GM21786 (cell line): Measurements from ENCODE around the gene FITM1.

Experiments used
- ATAC-seq: cut with Tn5 transposase; IDR thresholded peaks from one replicate; pipeline ENCODE4 v1.9.1; 2021; ENCODE audit not compliant: unreplicated experiment

Gene FITM1

GRCh38 chr14:24130380-24130716 is at the start of gene FITM1:
FITM1 (plus strand) TSS chr14:24130659; CDS start chr14:24131564, 905 bp downstream.
- ATAC-seq, result no peak

GRCh38 chr14:24080888-24081738 is 49.3 kb upstream of the FITM1 start:
- ATAC-seq, result peak; percentile 87

- no peak for ATAC-seq
These were observed 48.7 kb upstream of the FITM1 start for GRCh38 chr14:24081739-24082211.

GRCh38 chr14:24082411-24083080 is 47.9 kb upstream of the FITM1 start:
- no peak for ATAC-seq

GRCh38 chr14:24083462-24083861 is 47.0 kb upstream of the FITM1 start:
- no peak for ATAC-seq

- no peak for ATAC-seq
These were observed 46.0 kb upstream of the FITM1 start for GRCh38 chr14:24084440-24084839.

- ATAC-seq, result no peak
These were observed 45.2 kb upstream of the FITM1 start for GRCh38 chr14:24085215-24085614.

GRCh38 chr14:24086193-24086955 is 44.1 kb upstream of the FITM1 start:
- ATAC-seq, result no peak

GRCh38 chr14:24087004-24087403 is 43.5 kb upstream of the FITM1 start:
- no peak for ATAC-seq

- ATAC-seq, result no peak
These were observed 42.4 kb upstream of the FITM1 start for GRCh38 chr14:24088095-24088494.

- no peak for ATAC-seq
These were observed 40.6 kb upstream of the FITM1 start for GRCh38 chr14:24089890-24090289.

- no peak for ATAC-seq
These were observed 38.4 kb upstream of the FITM1 start for GRCh38 chr14:24092110-24092504.

GRCh38 chr14:24092505-24093206 is 37.8 kb upstream of the FITM1 start:
- ATAC-seq, result no peak

- ATAC-seq, result no peak
These were observed 37.1 kb upstream of the FITM1 start for GRCh38 chr14:24093207-24093900.

- ATAC-seq, result peak; percentile 51
These were observed 36.3 kb upstream of the FITM1 start, which contains the start of gene PCK2 for GRCh38 chr14:24093901-24094840. PCK2 (plus strand) TSS chr14:24094311; CDS start chr14:24094406, 95 bp downstream.

- no peak for ATAC-seq
These were observed 35.6 kb upstream of the FITM1 start for GRCh38 chr14:24094841-24095270.

GRCh38 chr14:24095271-24096068 is 35.0 kb upstream of the FITM1 start:
- ATAC-seq, result peak; percentile 72

- no peak for ATAC-seq
These were observed 33.8 kb upstream of the FITM1 start for GRCh38 chr14:24096545-24097181.
